H9 (cell line): ENCODE data around the gene ATP1B2. TPM values are rescaled to one million over a fixed set of nuclear protein-coding genes. Genes with fewer than 3 reads are reported as not detected.

Source experiments
- DNase-seq: peaks from one replicate; pipeline ENCODE4 v3.0.0-alpha.2; 2017
- H2AFZ ChIP-seq: one replicate; pipeline ENCODE4 v1.6.1; 2013; ENCODE audit warnings: mild to moderate bottlenecking, low read length, control low read depth, moderate library complexity
- H2AK5ac ChIP-seq: 2 replicates; pipeline ENCODE4 v1.6.1; 2013; ENCODE audit warnings: low read length, control low read depth, mixed read lengths; ENCODE audit not compliant: insufficient read length
- H2BK120ac ChIP-seq: one replicate; pipeline ENCODE4 v1.6.1; 2013; ENCODE audit warnings: low read depth, mild to moderate bottlenecking, low read length, control low read depth, inconsistent platforms; ENCODE audit not compliant: poor library complexity, severe bottlenecking
- H2BK12ac ChIP-seq: 2 replicates; pipeline ENCODE4 v1.6.1; 2013; ENCODE audit warnings: low read length, control low read depth, mixed read lengths, low read depth; ENCODE audit not compliant: insufficient read length
- H2BK15ac ChIP-seq: 2 replicates; pipeline ENCODE4 v1.6.1; 2013; ENCODE audit warnings: low read depth, low read length, control low read depth
- H2BK20ac ChIP-seq: one replicate; pipeline ENCODE4 v1.6.1; 2013; ENCODE audit warnings: low read depth, mild to moderate bottlenecking, low read length, control low read depth, inconsistent platforms; ENCODE audit not compliant: poor library complexity, severe bottlenecking
- H2BK5ac ChIP-seq: 2 replicates; pipeline ENCODE4 v1.6.1; 2013; ENCODE audit warnings: low read length, control low read depth, mixed read lengths; ENCODE audit not compliant: insufficient read length
- H3K14ac ChIP-seq: 2 replicates; pipeline ENCODE4 v1.6.1; 2013; ENCODE audit warnings: low read length, control low read depth; ENCODE audit not compliant: insufficient read depth
- H3K18ac ChIP-seq: 2 replicates; pipeline ENCODE4 v1.6.1; 2013; ENCODE audit warnings: low read depth, mild to moderate bottlenecking, mixed read lengths, low read length, control low read depth; ENCODE audit not compliant: insufficient read length
- H3K23ac ChIP-seq: 2 replicates; pipeline ENCODE4 v1.6.1; 2013; ENCODE audit warnings: low read length, control low read depth, mixed read lengths, low read depth; ENCODE audit not compliant: insufficient read length
- H3K23me2 ChIP-seq: 2 replicates; pipeline ENCODE4 v1.6.1; 2013; ENCODE audit warnings: low read depth, mild to moderate bottlenecking, mixed read lengths, low read length, control low read depth; ENCODE audit not compliant: insufficient read length, poor library complexity, severe bottlenecking
- H3K27ac ChIP-seq: 2 replicates; pipeline ENCODE4 v1.5.1; 2013; ENCODE audit warnings: low read length, control low read depth, mixed read lengths, low read depth; ENCODE audit not compliant: insufficient read length
- H3K27me3 ChIP-seq: 2 replicates; pipeline ENCODE4 v1.6.1; 2013; ENCODE audit warnings: low read length, control low read depth, inconsistent platforms; ENCODE audit not compliant: insufficient read depth
- H3K4ac ChIP-seq: 2 replicates; pipeline ENCODE4 v1.6.1; 2013; ENCODE audit warnings: low read depth, mild to moderate bottlenecking, control low read depth, inconsistent platforms, low read length, moderate library complexity
- H3K4me1 ChIP-seq: 2 replicates; pipeline ENCODE4 v1.6.1; 2013; ENCODE audit warnings: low read length, control low read depth, inconsistent platforms; ENCODE audit not compliant: insufficient read depth
- H3K4me2 ChIP-seq: 2 replicates; pipeline ENCODE4 v1.6.1; 2013; ENCODE audit warnings: low read length, control low read depth, mixed read lengths; ENCODE audit not compliant: insufficient read length, insufficient read depth
- H3K56ac ChIP-seq: 2 replicates; pipeline ENCODE4 v1.6.1; 2013; ENCODE audit warnings: low read depth, mild to moderate bottlenecking, mixed read lengths, low read length, control low read depth; ENCODE audit not compliant: insufficient read length
- H3K79me1 ChIP-seq: 2 replicates; pipeline ENCODE4 v1.6.1; 2013; ENCODE audit warnings: low read depth, mild to moderate bottlenecking, moderate library complexity, low read length, control low read depth, inconsistent platforms; ENCODE audit not compliant: insufficient read depth, poor library complexity, severe bottlenecking
- H3K79me2 ChIP-seq: 2 replicates; pipeline ENCODE4 v1.6.1; 2013; ENCODE audit warnings: low read length, control low read depth, inconsistent platforms; ENCODE audit not compliant: insufficient read depth
- H3K9ac ChIP-seq: 2 replicates; pipeline ENCODE4 v1.6.1; 2013; ENCODE audit warnings: low read length, control low read depth, mixed read lengths; ENCODE audit not compliant: insufficient read length; ENCODE audit errors: extremely low read depth
- H3K9me3 ChIP-seq: one replicate; pipeline ENCODE4 v1.6.1; 2013; ENCODE audit warnings: low read depth, low read length, inconsistent platforms; ENCODE audit not compliant: control insufficient read depth
- H3T11ph ChIP-seq: one replicate; pipeline ENCODE4 v1.6.1; 2013; ENCODE audit warnings: mild to moderate bottlenecking, low read length, control low read depth, inconsistent platforms
- H4K20me1 ChIP-seq: one replicate; pipeline ENCODE4 v1.6.1; 2013; ENCODE audit not compliant: control insufficient read depth, insufficient read length, insufficient read depth
- H4K5ac ChIP-seq: 2 replicates; pipeline ENCODE4 v1.6.1; 2013; ENCODE audit warnings: low read depth, mild to moderate bottlenecking, mixed read lengths, low read length, control low read depth; ENCODE audit not compliant: insufficient read length
- H4K8ac ChIP-seq: replicated peaks from 2 replicates; pipeline ENCODE4 v1.6.1; 2013; ENCODE audit warnings: low read length, control low read depth, mixed read lengths, low read depth; ENCODE audit not compliant: insufficient read length
- H4K91ac ChIP-seq: 2 replicates; pipeline ENCODE4 v1.6.1; 2013; ENCODE audit warnings: low read depth, mild to moderate bottlenecking, moderate library complexity, mixed read lengths, low read length, control low read depth; ENCODE audit not compliant: insufficient read length
- H3K27ac Mint-ChIP-seq, 3 experiments: 2 replicates in 2 of 3; 3 replicates in 1 of 3; pipeline ENCODE4 v1.8.0; 2020 to 2021; ENCODE audit warnings: mixed read lengths in 3 of 3, mild to moderate bottlenecking in 1 of 3, moderate library complexity in 1 of 3
- H3K27me3 Mint-ChIP-seq: 2 replicates; pipeline ENCODE4 v1.8.0; 2021; ENCODE audit warnings: low read depth, mild to moderate bottlenecking, moderate library complexity, mixed read lengths
- H3K36me3 Mint-ChIP-seq, 3 experiments: 2 replicates in 2 of 3; 3 replicates in 1 of 3; pipeline ENCODE4 v1.8.0; 2020 to 2021; ENCODE audit warnings: low read depth in 3 of 3, mixed read lengths in 3 of 3; ENCODE audit not compliant: insufficient read depth in 1 of 3
- H3K4me1 Mint-ChIP-seq, 2 experiments: 2 replicates each; pipeline ENCODE4 v1.8.0; 2020; ENCODE audit warnings: mixed read lengths in 2 of 2
- H3K4me3 Mint-ChIP-seq, 2 experiments: 2 replicates in 1 of 2; 3 replicates in 1 of 2; pipeline ENCODE4 v1.8.0; 2020 to 2021; ENCODE audit warnings: mild to moderate bottlenecking in 2 of 2, mixed read lengths in 2 of 2, moderate library complexity in 1 of 2
- H3K9me3 Mint-ChIP-seq, 2 experiments: 2 replicates in 1 of 2; 3 replicates in 1 of 2; pipeline ENCODE4 v1.8.0; 2020; ENCODE audit warnings: mild to moderate bottlenecking in 2 of 2, mixed read lengths in 2 of 2, moderate library complexity in 1 of 2
- WGBS: extraction: QIAGEN DNeasy Blood & Tissue Kit; methylation state at CpG from one replicate; pipeline ENCODE4 v1.1.7; 2013; ENCODE audit warnings: missing lambda C conversion rate, low lambda C conversion rate, mixed read lengths; ENCODE audit not compliant: insufficient read length; ENCODE audit errors: extremely low coverage; 5-methylcytosine and 5-hydroxymethylcytosine counted together
- total RNA-seq: library from RNA; stranded (reverse); gene quantifications from 2 replicates; pipeline ENCODE4 v1.2.1, GENCODE V29; 2021
- TF ChIP-seq, protein P1 (sequence below): fragments of 200-600 bp; sonication (generic); conservative IDR thresholded peaks from 3 replicates; pipeline ENCODE4 v1.8.0; 2021; ENCODE audit warnings: antibody characterized with exemption, mild to moderate bottlenecking

ATP1B2 gene
- total RNA-seq, 1 experiment from 2014 or later: 16.2 TPM

DNA sequence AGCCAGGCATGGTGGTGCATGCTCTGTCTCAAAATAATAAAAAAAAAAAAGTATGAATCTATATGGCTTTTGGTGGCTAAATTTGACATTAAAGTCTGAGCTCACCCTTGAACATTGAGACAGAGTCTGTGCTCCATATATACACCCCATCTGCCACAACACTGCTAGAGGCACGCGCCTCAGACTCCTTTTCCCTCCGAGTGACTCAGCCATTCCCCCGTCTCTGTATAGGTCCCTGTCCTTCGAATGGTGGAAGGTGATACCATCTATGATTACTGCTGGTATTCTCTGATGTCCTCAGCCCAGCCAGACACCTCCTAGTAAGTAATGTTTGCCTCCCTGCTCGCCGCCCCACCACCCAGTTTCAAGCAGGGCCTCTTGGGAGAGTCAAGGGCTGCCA is 49.8 kb downstream of the ATP1B2 start:
- H3K27me3 Mint-ChIP-seq: peaks cover 8% of the 10 kb centered on the region
- Histone ChIP-seq H3K18ac (no peak overlapping the region), H4K5ac (no peak overlapping the region), H3K27me3 (no peaks in the 10 kb centered on the region), H3K9me3 (no peaks in the 10 kb centered on the region), H2AK5ac (no peak overlapping the region), H4K91ac (no peak overlapping the region), H2BK5ac (no peak overlapping the region), H2BK20ac (no peak overlapping the region), H3K4ac (no peak overlapping the region), H3K27ac (no peak overlapping the region), H3T11ph (no peak overlapping the region), H2BK12ac (no peak overlapping the region), H3K23ac (no peak overlapping the region), H3K79me1 (no peaks in the 10 kb centered on the region), H3K56ac (no peak overlapping the region), H2BK15ac (no peak overlapping the region), H4K20me1 (no peaks in the 10 kb centered on the region), H3K4me1 (no peaks in the 10 kb centered on the region; the same call in 1 of the 2 replicates), H3K14ac (no peak overlapping the region), H3K23me2 (peaks cover 11% of the 10 kb centered on the region), H4K8ac (no peak overlapping the region), H2BK120ac (no peak overlapping the region), H3K79me2 (no peaks in the 10 kb centered on the region), H3K9ac (no peak overlapping the region), H2AFZ (no peak overlapping the region), H3K4me2 (no peak overlapping the region)
- WGBS: no CpG with 5 or more reads among the region's 7 CpGs
- TF ChIP-seq, protein P1, sequence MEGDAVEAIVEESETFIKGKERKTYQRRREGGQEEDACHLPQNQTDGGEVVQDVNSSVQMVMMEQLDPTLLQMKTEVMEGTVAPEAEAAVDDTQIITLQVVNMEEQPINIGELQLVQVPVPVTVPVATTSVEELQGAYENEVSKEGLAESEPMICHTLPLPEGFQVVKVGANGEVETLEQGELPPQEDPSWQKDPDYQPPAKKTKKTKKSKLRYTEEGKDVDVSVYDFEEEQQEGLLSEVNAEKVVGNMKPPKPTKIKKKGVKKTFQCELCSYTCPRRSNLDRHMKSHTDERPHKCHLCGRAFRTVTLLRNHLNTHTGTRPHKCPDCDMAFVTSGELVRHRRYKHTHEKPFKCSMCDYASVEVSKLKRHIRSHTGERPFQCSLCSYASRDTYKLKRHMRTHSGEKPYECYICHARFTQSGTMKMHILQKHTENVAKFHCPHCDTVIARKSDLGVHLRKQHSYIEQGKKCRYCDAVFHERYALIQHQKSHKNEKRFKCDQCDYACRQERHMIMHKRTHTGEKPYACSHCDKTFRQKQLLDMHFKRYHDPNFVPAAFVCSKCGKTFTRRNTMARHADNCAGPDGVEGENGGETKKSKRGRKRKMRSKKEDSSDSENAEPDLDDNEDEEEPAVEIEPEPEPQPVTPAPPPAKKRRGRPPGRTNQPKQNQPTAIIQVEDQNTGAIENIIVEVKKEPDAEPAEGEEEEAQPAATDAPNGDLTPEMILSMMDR: no peak
- H3K27ac Mint-ChIP-seq: no peak overlapping the region
- no peak overlapping the region for H3K4me3 Mint-ChIP-seq
- H3K9me3 Mint-ChIP-seq: no peaks in the 10 kb centered on the region; a peak in 1 of 5 replicates
- no peak for DNase-seq
- H3K4me1 Mint-ChIP-seq: peaks cover 17 to 20% of the 10 kb centered on the region in 2 experiments
- peaks cover 11 to 29% (median 26%) of the 10 kb centered on the region in 3 experiments; a peak in 6 of 7 replicates for H3K36me3 Mint-ChIP-seq
